Naive B cell (primary cell): Measurements from ENCODE around the gene MAP2K3. TPM values are rescaled to one million over a fixed set of nuclear protein-coding genes. Genes with fewer than 3 reads are reported as not detected.
A peak's percentile ranks its signal among the peaks of the same experiment; 100 is the strongest.

Source experiments
- ATAC-seq, 2 donors: fragments of 150-1000 bp; cut with Tn5 transposase; 2 replicates each; pipeline ENCODE4 v1.10.0; 2021; ENCODE audit warnings: low read depth in 2 of 2, mild to moderate bottlenecking in 2 of 2, moderate library complexity in 2 of 2
- DNase-seq: peaks from one replicate; pipeline ENCODE4 v3.0.0; 2022
- H3K27ac Mint-ChIP-seq, 6 donors: one replicate each; pipeline ENCODE4 v1.8.0; 2020 to 2022; ENCODE audit warnings: mild to moderate bottlenecking in 6 of 6, mixed read lengths in 6 of 6, moderate library complexity in 5 of 6, inconsistent platforms in 2 of 6
- H3K27me3 Mint-ChIP-seq, 3 donors: one replicate each; pipeline ENCODE4 v1.8.0; 2021 to 2022; ENCODE audit warnings: mixed read lengths in 3 of 3, mild to moderate bottlenecking in 1 of 3
- H3K36me3 Mint-ChIP-seq, 2 donors: one replicate each; pipeline ENCODE4 v1.8.0; 2020 to 2022; ENCODE audit warnings: mixed read lengths in 2 of 2, inconsistent platforms in 1 of 2, mild to moderate bottlenecking in 1 of 2
- H3K4me1 Mint-ChIP-seq, 3 donors: one replicate each; pipeline ENCODE4 v1.8.0; 2020 to 2022; ENCODE audit warnings: mixed read lengths in 3 of 3, inconsistent platforms in 1 of 3, mild to moderate bottlenecking in 1 of 3, moderate library complexity in 1 of 3
- H3K4me3 Mint-ChIP-seq, 8 donors: one replicate each; pipeline ENCODE4 v1.8.0; 2020 to 2022; ENCODE audit warnings: mild to moderate bottlenecking in 8 of 8, mixed read lengths in 8 of 8, moderate library complexity in 8 of 8, inconsistent platforms in 2 of 8
- H3K9me3 Mint-ChIP-seq, 7 donors: one replicate each; pipeline ENCODE4 v1.8.0; 2020 to 2022; ENCODE audit warnings: mixed read lengths in 7 of 7, mild to moderate bottlenecking in 5 of 7, inconsistent platforms in 2 of 7, moderate library complexity in 1 of 7
- polyA plus RNA-seq, 6 donors: library from polyadenylated mRNA; unstranded; fragments of 300-500 nt; fragmentation: Illumina TruSeq; gene quantifications; one replicate each; pipeline ENCODE4 v1.2.3, GENCODE V29; 2021; ENCODE audit warnings: low read depth in 6 of 6

Gene MAP2K3
- polyA plus RNA-seq, 6 donors from 2014 or later, result 93.2 to 151 (median 99.7) TPM

DNA sequence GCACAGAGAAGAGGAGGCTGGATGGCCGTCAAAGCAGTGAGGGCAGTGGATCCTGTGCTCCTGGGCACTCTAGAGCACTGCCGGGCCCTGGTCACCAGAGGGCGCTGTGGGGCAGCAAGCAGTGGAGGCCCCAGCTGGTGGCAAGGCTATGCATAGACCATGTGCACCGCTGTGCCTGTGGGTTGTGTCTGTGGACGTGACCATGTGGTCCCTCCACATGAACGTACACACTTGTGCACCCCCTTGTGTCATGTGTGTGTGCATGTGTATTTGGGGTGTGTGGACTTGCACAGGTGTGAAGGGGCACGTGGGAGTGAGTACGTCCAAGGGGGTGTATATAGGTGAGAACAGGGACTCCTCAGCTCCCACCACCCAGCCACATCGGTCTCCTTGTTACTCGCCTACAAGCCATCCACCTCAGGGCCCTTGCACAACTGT lies 4.4 kb upstream of the MAP2K3 start:
- no peaks in the 10 kb centered on the region for H3K27me3 Mint-ChIP-seq
- H3K4me1 Mint-ChIP-seq, result peaks cover 45 to 60% (median 57%) of the 10 kb centered on the region in 3 donors
- ATAC-seq (peak; percentile 29 to 38), DNase-seq (peak; percentile 84)
- no peaks in the 10 kb centered on the region for H3K36me3 Mint-ChIP-seq
- H3K4me3 Mint-ChIP-seq, result peak overlapping the region in 5 of 8 donors; percentile 22 to 76 (median 40)
- peak overlapping the region in 4 of 6 donors; percentile 42 to 79 (median 58) for H3K27ac Mint-ChIP-seq
- H3K9me3 Mint-ChIP-seq, result no peaks in the 10 kb centered on the region

DNA sequence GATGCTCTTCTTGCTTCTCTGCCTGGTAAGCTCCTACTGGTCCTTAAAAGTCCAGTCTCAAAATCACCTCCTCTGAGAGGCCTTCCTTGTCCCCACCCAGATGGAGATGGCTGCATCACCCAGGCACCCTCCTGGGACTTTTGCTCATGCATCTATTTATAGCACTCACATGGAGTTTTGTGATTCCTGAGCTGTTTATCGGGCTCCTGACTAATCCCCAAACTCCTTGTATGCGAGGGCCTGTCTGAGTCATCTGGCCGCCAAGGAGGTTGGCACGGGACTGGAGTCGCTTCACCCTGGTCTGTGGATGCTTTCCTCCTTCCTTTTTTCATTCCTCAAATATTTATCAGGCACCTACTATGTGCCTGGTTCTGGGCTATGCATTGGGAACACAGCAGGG lies 2.3 kb upstream of the MAP2K3 start:
- H3K27me3 Mint-ChIP-seq, result no peaks in the 10 kb centered on the region
- H3K4me1 Mint-ChIP-seq, result peaks cover 56 to 68% (median 63%) of the 10 kb centered on the region in 3 donors
- no peaks in the 10 kb centered on the region for H3K9me3 Mint-ChIP-seq
- ATAC-seq (no peak), DNase-seq (no peak)
- H3K4me3 Mint-ChIP-seq, result peak overlapping the region in 7 of 8 donors; percentile 56 to 92 (median 70)
- H3K27ac Mint-ChIP-seq, result peak overlapping the region in 1 of 6 donors; percentile 73
- H3K36me3 Mint-ChIP-seq, result no peaks in the 10 kb centered on the region

DNA sequence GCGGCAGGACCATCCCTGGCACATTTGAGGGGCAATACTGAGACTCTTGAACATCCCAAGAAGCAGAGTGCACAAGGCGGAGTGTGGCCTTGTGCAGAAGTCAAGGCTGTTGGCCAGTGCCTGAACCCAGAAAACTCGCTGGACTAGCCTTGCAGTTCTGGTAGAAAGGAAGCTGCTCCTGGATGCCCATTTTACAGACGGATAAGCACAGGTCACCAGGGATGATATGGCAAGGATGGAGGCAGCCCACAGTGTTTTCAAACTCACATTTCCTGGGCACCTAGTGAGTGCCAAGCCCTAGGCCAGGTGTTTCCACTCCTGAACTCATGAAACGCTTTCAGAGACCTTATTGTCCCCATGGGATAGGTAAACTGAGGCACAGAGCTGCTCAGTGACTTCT lies 1.7 kb upstream of the MAP2K3 start:
- Mint-ChIP-seq H3K27ac (peak overlapping the region in 2 of 6 donors; percentile 56 to 72), H3K27me3 (no peaks in the 10 kb centered on the region), H3K4me3 (peak overlapping the region in 7 of 8 donors; percentile 64 to 95 (median 82)), H3K4me1 (peaks cover 58 to 70% (median 69%) of the 10 kb centered on the region in 3 donors), H3K9me3 (no peaks in the 10 kb centered on the region), H3K36me3 (no peaks in the 10 kb centered on the region)
- ATAC-seq, result no peak
- DNase-seq, result no peak

DNA sequence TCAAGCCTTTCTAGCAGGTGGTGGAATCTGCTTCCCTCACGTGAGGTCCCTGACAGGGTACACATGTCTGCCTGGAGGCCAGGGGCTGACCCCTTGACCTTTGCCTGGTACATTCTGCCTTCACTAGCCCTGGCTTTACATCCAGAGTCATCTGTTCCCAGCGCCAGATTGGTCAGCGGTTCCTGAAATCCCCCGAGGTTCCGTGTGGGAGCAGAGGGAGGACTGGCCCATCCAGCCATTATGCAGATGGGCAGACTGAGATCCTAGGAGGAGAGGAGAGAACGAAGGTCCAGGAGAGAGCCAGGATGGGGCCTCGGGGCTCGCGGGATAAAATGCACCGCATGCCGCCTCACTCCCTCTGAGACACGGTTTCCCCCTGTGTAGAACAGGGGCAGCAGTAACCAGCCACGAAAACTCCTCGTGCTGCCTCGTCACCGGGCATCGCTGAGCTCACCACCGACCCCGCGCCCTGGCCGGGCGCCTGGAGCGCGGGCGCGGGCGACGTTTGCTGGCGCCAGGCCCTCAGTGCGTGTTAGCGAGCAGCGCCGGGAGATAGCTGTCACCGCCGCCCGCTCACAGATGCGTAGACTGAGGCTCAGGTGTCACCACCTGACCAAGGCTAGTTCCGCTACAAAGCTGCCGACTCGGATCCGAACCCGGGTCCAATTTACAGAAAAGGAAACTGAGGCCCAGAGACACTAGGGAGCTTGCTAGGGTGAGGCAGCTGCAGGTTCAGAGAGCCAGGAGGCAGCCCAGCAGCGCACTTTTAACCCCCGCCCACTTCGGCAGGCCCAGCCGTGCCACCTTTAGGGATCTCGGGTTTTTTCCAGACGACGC lies 811 bp upstream of the MAP2K3 start:
- Mint-ChIP-seq H3K9me3 (no peaks in the 10 kb centered on the region), H3K27me3 (no peaks in the 10 kb centered on the region), H3K36me3 (no peaks in the 10 kb centered on the region), H3K4me3 (peak overlapping the region; percentile 92 to 98 (median 96)), H3K4me1 (peaks cover 61 to 74% (median 69%) of the 10 kb centered on the region in 3 donors), H3K27ac (peak overlapping the region in 3 of 6 donors; percentile 80 to 98 (median 83))
- no peak for DNase-seq
- ATAC-seq, result peak in 1 of 2 donors; percentile 2

DNA sequence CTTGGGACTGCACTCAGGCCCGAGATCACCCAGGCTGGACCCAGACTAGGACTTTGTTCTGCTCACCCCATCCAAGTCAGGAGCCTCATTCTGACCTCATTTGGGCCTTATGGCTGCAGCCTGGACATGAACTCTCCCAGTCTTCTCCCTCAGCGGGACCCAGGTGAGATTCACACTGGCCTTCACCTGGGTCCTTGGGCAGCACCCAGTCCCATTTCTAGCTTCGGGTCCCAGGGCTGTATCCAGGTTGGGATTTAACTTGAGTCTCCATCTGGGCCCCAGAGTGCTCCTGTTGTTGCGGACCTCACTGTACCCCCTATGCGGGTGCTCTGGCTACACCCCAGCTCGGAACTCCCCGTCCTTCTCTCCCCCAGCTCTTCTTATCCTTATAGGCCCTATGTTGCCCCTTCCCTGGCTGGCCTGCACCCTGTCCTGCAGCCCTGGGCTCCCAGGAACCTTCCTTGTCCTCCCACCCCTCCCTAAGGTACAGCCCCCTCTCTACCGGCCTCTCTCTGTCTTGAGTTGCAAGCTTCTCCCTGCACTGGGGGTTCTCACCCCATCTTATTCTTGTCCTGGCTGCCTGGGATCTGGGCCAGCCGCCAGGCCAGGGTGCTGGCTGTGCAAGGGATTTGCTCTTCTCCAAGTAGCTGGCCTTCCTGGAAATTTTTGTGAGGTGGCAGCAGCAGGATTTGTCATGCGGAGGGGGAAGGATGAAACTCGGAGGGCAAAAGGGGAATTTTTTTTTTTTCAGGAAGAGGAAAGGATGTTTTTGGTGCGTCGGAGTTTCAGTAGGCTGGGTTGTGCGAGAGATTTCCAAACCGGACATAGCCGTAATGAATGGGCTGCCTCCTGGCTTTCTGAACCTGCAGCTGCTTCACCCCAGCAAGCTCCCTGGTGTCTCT lies 904 bp downstream of the MAP2K3 start:
- ATAC-seq (no peak), DNase-seq (no peak)
- Mint-ChIP-seq H3K27me3 (peaks cover 0 to under 1% (median 0%) of the 10 kb centered on the region in 3 donors), H3K4me3 (peak overlapping the region; percentile 92 to 98 (median 96)), H3K9me3 (peaks cover 0 to under 1% (median 0%) of the 10 kb centered on the region in 7 donors), H3K4me1 (peaks cover 65 to 78% (median 65%) of the 10 kb centered on the region in 3 donors), H3K36me3 (no peaks in the 10 kb centered on the region), H3K27ac (peak overlapping the region; percentile 69 to 99 (median 98))

DNA sequence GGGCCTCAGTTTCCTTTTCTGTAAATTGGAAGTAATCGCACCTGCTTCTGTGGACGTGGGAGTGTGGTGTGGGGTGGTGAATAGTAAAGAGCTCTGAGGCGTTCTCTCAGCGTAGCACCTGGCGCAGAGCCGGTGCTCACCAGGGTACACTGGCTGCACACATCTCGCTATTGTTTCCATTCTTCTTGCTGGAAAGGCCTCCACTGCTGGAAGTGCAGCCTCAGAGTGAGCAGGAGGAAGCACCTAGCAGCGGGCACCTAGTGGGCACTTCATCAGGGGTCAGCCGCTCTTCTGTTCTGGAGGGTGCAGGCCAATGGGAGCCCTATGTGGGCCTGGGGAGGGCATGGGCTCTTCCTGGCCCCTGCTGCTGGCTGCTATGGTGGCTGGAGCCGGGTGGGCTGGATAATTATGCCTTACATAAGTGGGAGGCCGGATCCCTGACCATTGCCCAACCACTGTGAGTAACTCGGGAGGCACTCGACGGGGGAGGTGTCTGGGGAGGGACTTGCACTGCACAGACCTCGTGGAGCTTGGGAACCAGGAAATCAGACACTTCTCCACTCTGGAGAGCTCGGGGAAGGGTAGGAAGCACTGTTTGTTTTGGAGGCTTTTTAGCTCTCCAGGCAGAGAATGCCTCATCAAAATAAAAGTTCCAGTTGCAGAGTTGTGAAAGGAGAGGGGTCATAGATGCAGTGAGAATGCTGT lies 1.7 kb downstream of the MAP2K3 start:
- peaks cover 0 to 5% (median 0%) of the 10 kb centered on the region in 3 donors for H3K27me3 Mint-ChIP-seq
- H3K27ac Mint-ChIP-seq, result peak overlapping the region; percentile 81 to 99 (median 98)
- H3K4me1 Mint-ChIP-seq, result peaks cover 65 to 78% (median 69%) of the 10 kb centered on the region in 3 donors
- DNase-seq, result no peak
- peak overlapping the region; percentile 92 to 98 (median 96) for H3K4me3 Mint-ChIP-seq
- no peak for ATAC-seq
- H3K36me3 Mint-ChIP-seq, result no peaks in the 10 kb centered on the region
- H3K9me3 Mint-ChIP-seq, result peaks cover 0 to 3% (median 0%) of the 10 kb centered on the region in 7 donors

DNA sequence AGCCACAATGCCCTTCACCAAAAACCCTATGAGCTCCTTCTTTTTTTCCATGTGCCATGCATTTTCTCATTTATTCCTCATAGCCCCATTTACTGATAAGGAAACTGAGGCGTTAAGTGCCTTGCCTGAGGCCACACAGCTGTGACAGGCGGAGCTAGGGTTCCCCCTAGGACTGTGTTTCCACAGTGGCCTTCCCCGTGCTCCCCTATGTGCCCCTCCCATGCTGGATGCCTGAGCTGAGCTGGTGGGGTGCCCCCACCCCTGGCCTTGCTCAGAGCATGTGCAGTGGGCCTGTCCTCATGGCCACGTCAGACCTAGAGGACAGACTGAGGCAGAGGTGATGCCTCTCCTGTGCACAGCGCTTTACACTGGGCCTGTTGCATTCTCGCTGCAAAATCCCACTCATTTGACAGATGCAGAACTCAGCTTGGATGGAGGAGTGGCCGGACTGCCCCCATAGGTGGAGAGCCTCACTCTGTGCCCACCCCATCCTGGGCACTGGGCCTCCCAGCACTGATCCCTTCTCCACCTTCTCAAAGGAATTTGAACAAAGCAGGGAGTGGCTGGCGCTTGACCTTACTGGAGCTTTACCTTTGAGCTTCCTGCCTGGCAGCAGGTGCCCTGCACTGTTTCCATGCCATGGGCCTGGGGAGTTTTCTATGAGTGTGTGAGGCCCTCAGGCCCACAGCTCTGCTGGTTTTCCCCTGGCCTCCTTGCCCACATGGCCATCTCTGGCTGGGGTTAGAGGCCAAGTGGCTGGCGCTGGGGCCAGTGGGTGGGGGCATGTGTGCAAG lies 2.6 kb downstream of the MAP2K3 start:
- peaks cover 0 to 2% of the 10 kb centered on the region in 2 donors for H3K36me3 Mint-ChIP-seq
- ATAC-seq (no peak), DNase-seq (no peak)
- peaks cover 0 to 5% (median 0%) of the 10 kb centered on the region in 3 donors for H3K27me3 Mint-ChIP-seq
- peaks cover 61 to 73% (median 71%) of the 10 kb centered on the region in 3 donors for H3K4me1 Mint-ChIP-seq
- H3K27ac Mint-ChIP-seq, result peak overlapping the region; percentile 98 to 99 (median 99)
- H3K9me3 Mint-ChIP-seq, result peaks cover 0 to 3% (median 0%) of the 10 kb centered on the region in 7 donors
- peak overlapping the region; percentile 92 to 98 (median 96) for H3K4me3 Mint-ChIP-seq

DNA sequence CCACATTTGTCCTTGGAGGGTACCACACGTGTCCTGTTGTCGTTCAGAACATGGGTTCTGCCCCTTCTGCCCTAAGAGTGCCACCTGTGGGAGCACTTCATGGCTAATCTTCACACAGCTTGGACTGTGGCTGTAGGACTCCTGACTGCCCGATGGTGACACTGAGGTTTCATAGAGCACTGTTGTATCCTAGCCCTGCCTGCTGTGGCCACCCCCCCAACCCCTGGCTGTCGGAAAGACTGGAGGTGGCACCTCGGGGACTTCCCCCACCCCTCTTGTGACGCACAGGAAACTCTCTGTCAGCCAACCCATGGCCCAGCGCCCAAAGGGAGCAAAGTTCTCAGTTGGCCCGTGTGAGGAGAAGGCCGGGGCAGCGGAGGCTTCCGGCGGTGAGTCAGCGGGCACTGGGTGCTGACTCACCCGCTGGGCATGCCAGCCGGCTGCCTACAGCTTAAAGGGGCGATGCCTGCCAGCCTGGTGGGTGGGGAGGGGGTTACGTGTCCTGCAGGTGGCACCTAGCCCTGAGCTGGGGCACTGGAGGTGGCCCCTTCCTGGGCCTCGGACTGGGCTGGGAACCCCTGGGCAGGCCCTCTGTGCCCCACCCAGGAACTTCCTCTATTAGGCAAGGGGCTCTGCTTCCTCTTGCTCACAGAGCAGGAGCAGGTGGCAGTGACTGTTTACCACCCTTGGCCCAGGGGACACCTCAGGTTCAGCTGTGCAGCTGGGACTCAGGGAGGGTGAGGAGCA lies 3.4 kb downstream of the MAP2K3 start:
- H3K4me3 Mint-ChIP-seq, result peak overlapping the region; percentile 92 to 98 (median 96)
- H3K36me3 Mint-ChIP-seq, result peaks cover 4 to 8% of the 10 kb centered on the region in 2 donors
- DNase-seq (peak; percentile 95), ATAC-seq (peak; percentile 69)
- peaks cover 0 to 5% (median 0%) of the 10 kb centered on the region in 3 donors for H3K27me3 Mint-ChIP-seq
- peaks cover 0 to 4% (median 2%) of the 10 kb centered on the region in 7 donors for H3K9me3 Mint-ChIP-seq
- H3K27ac Mint-ChIP-seq, result peak overlapping the region; percentile 98 to 99 (median 99)
- H3K4me1 Mint-ChIP-seq, result peaks cover 66% of the 10 kb centered on the region in 3 donors

DNA sequence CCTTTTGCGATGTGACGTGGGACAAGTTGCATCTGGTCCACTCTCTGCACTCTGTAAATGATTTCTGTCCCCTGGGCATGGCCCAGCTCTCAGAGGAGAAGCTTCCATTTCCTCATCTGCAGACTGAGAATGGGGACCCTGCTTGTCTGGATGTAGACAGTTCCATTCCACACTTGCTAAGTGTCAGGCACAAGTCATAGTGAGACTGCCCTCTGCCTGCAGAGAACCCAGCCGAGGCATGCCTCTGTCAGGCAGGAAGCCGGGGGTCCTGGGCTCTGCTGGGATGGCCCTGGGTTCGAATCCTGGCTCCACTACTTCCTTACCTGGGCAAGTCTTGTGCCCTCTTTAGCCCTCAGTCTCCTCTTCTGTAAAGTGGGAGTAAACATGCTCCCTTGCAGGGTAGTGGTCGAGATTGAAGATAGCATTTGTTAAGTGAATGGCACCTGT lies 4.1 kb downstream of the MAP2K3 start:
- ATAC-seq (peak; percentile 7 to 10), DNase-seq (no peak)
- peak overlapping the region; percentile 92 to 98 (median 96) for H3K4me3 Mint-ChIP-seq
- H3K4me1 Mint-ChIP-seq, result peaks cover 65 to 73% (median 66%) of the 10 kb centered on the region in 3 donors
- peak overlapping the region; percentile 98 to 99 (median 99) for H3K27ac Mint-ChIP-seq
- peaks cover 0 to 5% (median 0%) of the 10 kb centered on the region in 3 donors for H3K27me3 Mint-ChIP-seq
- H3K36me3 Mint-ChIP-seq, result peaks cover 4 to 8% of the 10 kb centered on the region in 2 donors
- H3K9me3 Mint-ChIP-seq, result peaks cover 0 to 4% (median 2%) of the 10 kb centered on the region in 7 donors

DNA sequence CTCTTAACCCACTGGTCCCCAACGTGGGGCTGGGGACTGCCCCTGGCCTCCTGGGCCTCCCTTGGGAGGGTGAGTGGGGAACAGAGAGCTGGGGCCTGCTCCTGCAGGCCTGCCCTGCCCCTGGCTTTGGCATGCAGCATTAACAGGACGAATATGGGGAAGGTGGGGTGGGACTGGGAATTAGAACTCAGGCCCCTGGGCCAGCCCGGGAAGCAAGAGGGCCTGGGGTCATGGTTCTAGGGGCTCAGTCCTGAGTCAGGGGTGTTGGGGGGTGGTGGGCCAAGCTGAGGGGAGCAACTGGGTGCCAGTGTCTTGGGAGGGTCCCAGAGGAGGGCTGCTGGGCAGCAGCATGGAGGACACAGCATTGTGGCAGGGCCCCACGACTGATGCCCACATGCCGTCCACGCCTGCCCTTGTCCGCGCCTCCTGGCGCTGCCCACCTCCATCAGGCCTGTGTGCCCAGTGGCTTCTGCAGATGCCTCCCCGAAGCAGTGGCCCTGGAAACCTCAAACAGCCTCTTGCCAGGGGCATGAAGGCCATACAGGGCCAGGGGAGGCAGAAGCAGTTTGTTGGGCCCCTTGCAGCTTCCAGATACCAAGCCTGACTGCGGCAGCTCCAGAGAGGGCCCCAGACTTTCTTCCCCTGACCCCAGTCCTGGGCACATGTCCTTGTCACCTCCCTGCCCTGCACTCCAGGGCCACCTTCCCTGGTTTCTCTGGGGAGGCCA lies 4.8 kb downstream of the MAP2K3 start:
- H3K36me3 Mint-ChIP-seq, result peaks cover 4 to 8% of the 10 kb centered on the region in 2 donors
- H3K27ac Mint-ChIP-seq, result peak overlapping the region in 5 of 6 donors; percentile 14 to 99 (median 99)
- DNase-seq (no peak), ATAC-seq (no peak)
- H3K4me1 Mint-ChIP-seq, result peaks cover 69 to 80% (median 70%) of the 10 kb centered on the region in 3 donors
- H3K9me3 Mint-ChIP-seq, result peaks cover 0 to 4% (median 2%) of the 10 kb centered on the region in 7 donors
- H3K27me3 Mint-ChIP-seq, result peaks cover 0 to 5% (median 0%) of the 10 kb centered on the region in 3 donors
- H3K4me3 Mint-ChIP-seq, result peak overlapping the region; percentile 92 to 98 (median 96)
